ENCODE data around the gene TOMM20. TPM values are rescaled to one million over a fixed set of nuclear protein-coding genes. Genes with fewer than 3 reads are reported as not detected.

Gene TOMM20
- total and polyA plus RNA-seq, 2 of the 8 experiments (the other 6 are each of a cell fraction or from before 2014, with no cell fraction given) = 71.4 to 168 TPM

DNA sequence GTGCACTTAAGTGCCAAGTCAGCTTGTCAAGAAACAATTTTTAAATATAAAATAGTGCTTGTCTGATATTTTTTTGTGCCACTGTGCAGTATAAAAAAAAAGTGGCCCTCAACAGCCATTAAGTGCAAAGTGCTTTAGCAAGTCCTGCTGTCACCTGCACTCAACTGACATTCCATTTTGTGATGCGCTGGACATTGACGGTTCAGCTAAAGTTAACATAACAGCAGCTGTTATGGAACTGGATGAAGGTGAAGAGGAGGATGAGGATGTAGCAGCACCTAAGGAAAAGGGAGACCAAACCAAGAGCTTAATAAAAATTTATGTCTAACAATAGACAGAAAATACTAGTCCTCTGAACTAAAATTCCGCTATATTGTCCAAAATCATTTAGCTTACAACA, 39.7 kb upstream of the TOMM20 start:
- no peak overlapping the region for H4K5ac ChIP-seq (ENCODE audit: insufficient read length, low read depth, low read length)
- H3K23ac ChIP-seq (ENCODE audit: insufficient read length) = no peak overlapping the region
- no peak overlapping the region for H2AFZ ChIP-seq (ENCODE audit: low read length)
- POLR2A ChIA-PET (ENCODE audit: partially characterized antibody) = interaction anchor here (0.5 to 1.0 kb wide), 2 partner anchors 39 to 275 kb away, joined by 3 to 5 read pairs; partner anchors contain the start of gene TOMM20
- H3K4me2 ChIP-seq (ENCODE audit: insufficient read depth in 1 of 2, low read depth in 2 of 2, low read length in 2 of 2) = no peak overlapping the region
- H3K9me3 ChIP-seq (ENCODE audit: insufficient read depth in 2 of 2, low read depth in 1 of 2, low read length in 1 of 2) = no peaks in the 10 kb centered on the region
- no peak overlapping the region for H3K18ac ChIP-seq (ENCODE audit: extremely low read depth, low read length)
- no peak overlapping the region for H2AK5ac ChIP-seq (ENCODE audit: low read depth, low read length)
- H3K14ac ChIP-seq (ENCODE audit: insufficient read length) = no peak overlapping the region
- no peak overlapping the region for H2BK20ac ChIP-seq (ENCODE audit: low read length)
- H3K36me3 ChIP-seq (ENCODE audit: control insufficient read depth in 2 of 4, insufficient read depth in 4 of 4, low read length in 3 of 4) = peaks cover 3 to 46% (median 12%) of the 10 kb centered on the region in 4 experiments; a peak in 7 of 8 replicates
- CTCF ChIA-PET (ENCODE audit: partially characterized antibody) = interaction anchor here (0.7 kb wide), 1 partner anchor 11 kb away, joined by 3 read pairs; no protein-coding TSS in a partner anchor
- no peak overlapping the region for H2BK120ac ChIP-seq (replicated peaks; ENCODE audit: low read depth, low read length)
- H3K4ac ChIP-seq (replicated peaks; ENCODE audit: insufficient read length, low read depth, low read length) = no peak overlapping the region
- no peak for FAIRE-seq
- no peaks in the 10 kb centered on the region for H3K79me2 ChIP-seq (ENCODE audit: control insufficient read depth in 1 of 2, insufficient read depth in 2 of 2, low read length in 2 of 2)
- no peaks in the 10 kb centered on the region for H3K79me1 ChIP-seq (ENCODE audit: low read depth, low read length)
- no peak overlapping the region for H2BK12ac ChIP-seq (ENCODE audit: low read depth, low read length)
- H3K4me3 ChIP-seq (ENCODE audit: extremely low read depth in 1 of 4, insufficient read depth in 2 of 4, low read depth in 3 of 4, low read length in 4 of 4) = no peak overlapping the region
- peaks cover 0 to 1% of the 10 kb centered on the region in 2 experiments for H4K20me1 ChIP-seq (replicated peaks in 1 of 2; ENCODE audit: control insufficient read depth in 1 of 2, insufficient read depth in 2 of 2, low read length in 2 of 2)
- no peak for DNase-seq (ENCODE audit: low read depth in 1 of 2, low spot score in 2 of 2)
- H3K9ac ChIP-seq (replicated peaks in 1 of 4; ENCODE audit: extremely low read depth in 1 of 4, low read depth in 3 of 4, low read length in 3 of 4) = no peak overlapping the region
- no peaks in the 10 kb centered on the region for H3K27me3 ChIP-seq (replicated peaks in 1 of 4; ENCODE audit: control insufficient read depth in 3 of 4, extremely low read depth in 1 of 4, insufficient read depth in 3 of 4, low read length in 3 of 4)
- WGBS, 2 experiments (ENCODE audit: extremely low coverage in 1 of 2, insufficient coverage in 1 of 2, insufficient read length in 1 of 2, insufficient replicate concordance in 2 of 2, low coverage in 1 of 2, low lambda C conversion rate in 2 of 2, missing lambda C conversion rate in 1 of 2) = 87% methylated on average over 3 of the region's 3 CpGs; no CpG with 5 or more reads in 1 of the 2 experiments
- no peaks in the 10 kb centered on the region for H3K4me1 ChIP-seq (replicated peaks in 1 of 4; ENCODE audit: control insufficient read depth in 3 of 4, insufficient read depth in 4 of 4, low read length in 3 of 4)
- no peak overlapping the region for H2BK5ac ChIP-seq (ENCODE audit: low read depth, low read length)
- H3K56ac ChIP-seq (replicated peaks; ENCODE audit: insufficient read length, low read depth, low read length) = no peak overlapping the region
- no peak overlapping the region for H4K91ac ChIP-seq (replicated peaks; ENCODE audit: insufficient read length, low read length)
- no peak overlapping the region for H4K8ac ChIP-seq (ENCODE audit: extremely low read depth, insufficient read depth, low read length)
- no peak overlapping the region for H3K27ac ChIP-seq (ENCODE audit: low read depth, low read length)
- H2BK15ac ChIP-seq (ENCODE audit: low read length) = no peak overlapping the region
- no peaks in the 10 kb centered on the region for H3K23me2 ChIP-seq (ENCODE audit: low read depth, low read length)
- TF ChIP-seq NRF1 (IDR thresholded peaks at IDR 0.05; ENCODE audit: low read depth, low read length) (no peak), GABPA (IDR thresholded peaks at IDR 0.05; ENCODE audit: borderline replicate concordance, insufficient read depth, low read length) (no peak), HDAC2 (IDR thresholded peaks at IDR 0.05; ENCODE audit: borderline replicate concordance in 1 of 2, low read depth in 2 of 2, low read length in 2 of 2) (no peak), BCL11A (IDR thresholded peaks at IDR 0.05; ENCODE audit: low read depth in 2 of 2, low read length in 2 of 2) (no peak), EP300 (IDR thresholded peaks at IDR 0.05; ENCODE audit: borderline replicate concordance in 1 of 2, low read depth in 2 of 2, low read length in 2 of 2) (no peak), CEBPB (IDR thresholded peaks at IDR 0.05; ENCODE audit: low read depth, low read length) (no peak), BRCA1 (IDR thresholded peaks at IDR 0.05; ENCODE audit: low read depth, low read length) (no peak), SIN3A (conservative IDR thresholded peaks at IDR 0.05 in 1 of 2, IDR thresholded peaks at IDR 0.05 in 1 of 2; ENCODE audit: low read depth in 1 of 2, low read length in 2 of 2) (no peak), CREB1 (IDR thresholded peaks at IDR 0.05) (no peak), EGR1 (IDR thresholded peaks at IDR 0.05; ENCODE audit: borderline replicate concordance, low read depth, low read length) (no peak)
- TF ChIP-seq, protein P1, sequence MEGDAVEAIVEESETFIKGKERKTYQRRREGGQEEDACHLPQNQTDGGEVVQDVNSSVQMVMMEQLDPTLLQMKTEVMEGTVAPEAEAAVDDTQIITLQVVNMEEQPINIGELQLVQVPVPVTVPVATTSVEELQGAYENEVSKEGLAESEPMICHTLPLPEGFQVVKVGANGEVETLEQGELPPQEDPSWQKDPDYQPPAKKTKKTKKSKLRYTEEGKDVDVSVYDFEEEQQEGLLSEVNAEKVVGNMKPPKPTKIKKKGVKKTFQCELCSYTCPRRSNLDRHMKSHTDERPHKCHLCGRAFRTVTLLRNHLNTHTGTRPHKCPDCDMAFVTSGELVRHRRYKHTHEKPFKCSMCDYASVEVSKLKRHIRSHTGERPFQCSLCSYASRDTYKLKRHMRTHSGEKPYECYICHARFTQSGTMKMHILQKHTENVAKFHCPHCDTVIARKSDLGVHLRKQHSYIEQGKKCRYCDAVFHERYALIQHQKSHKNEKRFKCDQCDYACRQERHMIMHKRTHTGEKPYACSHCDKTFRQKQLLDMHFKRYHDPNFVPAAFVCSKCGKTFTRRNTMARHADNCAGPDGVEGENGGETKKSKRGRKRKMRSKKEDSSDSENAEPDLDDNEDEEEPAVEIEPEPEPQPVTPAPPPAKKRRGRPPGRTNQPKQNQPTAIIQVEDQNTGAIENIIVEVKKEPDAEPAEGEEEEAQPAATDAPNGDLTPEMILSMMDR (IDR thresholded peaks at IDR 0.05; ENCODE audit: control extremely low read depth in 1 of 3, insufficient read depth in 1 of 3, low read depth in 1 of 3, low read length in 3 of 3) = no peak

All from H1 (cell line).